Limb (tissue), 2 donors: ENCODE data around the gene SMIM14.
"Not testable (repeated sequence)": the region's sequence is repeated elsewhere in the genome, so short reads cannot be mapped to it uniquely, and the experiment has no call there.

Experiments used
- DNase-seq, 2 donors: peaks; one replicate each; pipeline ENCODE4 v3.0.0-alpha.2; 2016; ENCODE audit errors: extremely low spot score in 2 of 2

Gene SMIM14

GRCh38 chr4:39502664-39503035 lies 136.0 kb downstream of the SMIM14 start:
- DNase-seq = not testable (repeated sequence)

GRCh38 chr4:39502019-39502663 lies 136.5 kb downstream of the SMIM14 start:
- no peak for DNase-seq

GRCh38 chr4:39498727-39499020 lies 140.0 kb downstream of the SMIM14 start:
- no peak for DNase-seq

- no peak for DNase-seq
These were observed 140.5 kb downstream of the SMIM14 start for GRCh38 chr4:39497909-39498726.
